Fibroblast of lung (primary cell): Measurements from ENCODE around the gene SECTM1.

Experiments used
- CTCF ChIP-seq, 2 donors: IDR thresholded peaks in 1 of 2; conservative IDR thresholded peaks in 1 of 2; 1 replicate in 1 of 2; 2 replicates in 1 of 2; pipeline ENCODE4 v1.5.1; 2011 to 2012; ENCODE audit warnings: low read length in 2 of 2, control low read depth in 1 of 2, inconsistent platforms in 1 of 2, low read depth in 1 of 2, mild to moderate bottlenecking in 1 of 2
- EZH2 ChIP-seq: IDR thresholded peaks from 2 replicates; pipeline ENCODE4 v1.5.1; 2012; ENCODE audit warnings: low read length, control low read depth, mild to moderate bottlenecking; ENCODE audit errors: missing control alignments

DNA sequence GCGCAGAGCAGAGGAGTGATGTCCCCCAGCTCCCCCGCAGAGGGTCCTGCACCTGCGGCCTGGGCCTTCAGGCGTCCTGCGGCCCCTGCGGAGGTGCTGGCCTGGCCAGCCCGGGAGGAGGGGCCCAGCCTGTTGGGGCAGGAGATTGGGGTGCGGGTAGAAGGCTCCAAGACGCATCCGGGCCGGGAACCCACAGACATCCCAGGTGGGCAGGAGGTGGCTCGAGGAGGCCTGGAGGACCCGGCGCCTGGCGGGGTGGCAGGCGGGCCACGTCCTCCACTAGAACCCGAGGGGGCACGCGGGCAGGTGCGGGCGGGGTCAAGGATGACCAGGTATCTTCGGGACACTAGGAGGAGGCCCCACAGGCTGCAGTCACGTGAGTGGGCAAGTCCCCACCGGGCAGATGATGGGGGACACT, 647 bp upstream of the SECTM1 start:
- TF ChIP-seq EZH2 (no peak), CTCF (conservative IDR thresholded peaks at IDR 0.05 in 1 of 2, IDR thresholded peaks at IDR 0.05 in 1 of 2; ENCODE audit: low read depth in 1 of 2, low read length in 2 of 2) (no peak)
